ENCODE data around the gene MAGEB16.

Gene MAGEB16

DNA sequence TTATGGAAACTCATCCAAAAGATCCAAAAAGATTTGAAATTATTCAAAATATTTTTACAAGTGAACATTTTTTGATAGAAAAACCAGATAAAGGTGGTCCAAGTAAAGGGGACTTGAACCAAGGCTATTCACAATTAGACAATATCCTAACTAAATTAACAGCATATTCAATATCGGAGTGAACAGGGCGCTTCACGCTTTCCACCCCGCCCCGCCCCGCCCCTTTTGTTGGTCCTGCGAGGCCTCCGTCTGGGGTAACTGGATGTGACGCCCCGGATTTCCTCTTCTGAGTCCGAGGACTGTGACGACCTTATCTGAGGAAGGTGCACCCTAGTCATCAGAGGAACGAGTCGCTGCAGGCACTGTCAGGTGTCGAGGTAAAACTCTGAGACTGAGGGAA, at the start of gene MAGEB16:
TSS of gene MAGEB16 (plus strand) at position 301 of the 400 bp plus-strand sequence. CDS start 3,855 bp downstream, outside the sequence.
- DNase-seq = no peak

DNA sequence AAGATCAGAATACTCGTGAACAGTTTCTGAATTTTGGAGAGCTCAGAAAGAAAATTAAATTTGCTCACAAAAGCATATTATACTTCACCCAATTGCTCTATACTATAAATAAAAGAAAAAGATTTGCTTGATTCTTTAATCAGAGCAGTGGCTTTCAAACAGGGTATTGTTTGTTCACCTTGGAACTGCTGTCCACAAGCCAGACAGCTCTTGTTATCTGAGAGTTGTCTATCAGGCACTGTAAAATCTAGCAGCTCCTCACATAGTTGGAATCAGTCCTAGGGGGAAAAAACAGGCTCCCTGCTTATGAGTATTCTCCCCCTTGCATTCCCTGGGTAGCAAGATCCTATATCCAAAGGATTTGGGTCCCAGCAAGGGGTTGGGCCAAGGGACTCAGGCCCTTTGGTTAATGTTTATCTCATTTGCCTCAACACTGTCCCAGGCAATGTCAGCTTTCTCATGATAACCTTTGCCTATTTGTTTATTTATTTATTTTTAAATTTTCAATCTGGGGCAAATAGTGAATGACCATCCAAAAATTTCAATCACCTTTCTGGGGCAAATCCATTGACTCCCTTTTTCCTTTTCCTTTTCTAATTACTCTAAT, 24.1 kb upstream of the MAGEB16 start:
- DNase-seq = no peak

DNA sequence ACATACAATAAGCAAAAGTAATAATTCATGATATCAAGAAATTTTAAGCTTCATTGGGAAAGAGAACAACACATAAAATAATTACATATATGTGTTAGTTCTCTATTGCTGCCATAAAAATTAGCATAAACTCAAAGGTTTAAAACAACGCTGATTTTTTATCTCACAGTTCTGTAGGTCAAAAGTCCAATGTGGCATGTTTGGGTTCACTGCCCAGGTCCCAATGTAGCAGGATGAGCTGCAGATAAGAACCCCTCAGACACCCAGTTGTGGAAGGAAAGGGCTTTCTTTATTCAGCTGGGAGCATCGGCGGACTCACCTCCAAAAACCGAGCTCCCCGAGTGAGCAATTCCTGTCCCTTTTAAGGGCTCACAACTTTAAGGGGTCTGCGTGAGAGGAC, 13.1 kb upstream of the MAGEB16 start:
- no peak for DNase-seq

DNA sequence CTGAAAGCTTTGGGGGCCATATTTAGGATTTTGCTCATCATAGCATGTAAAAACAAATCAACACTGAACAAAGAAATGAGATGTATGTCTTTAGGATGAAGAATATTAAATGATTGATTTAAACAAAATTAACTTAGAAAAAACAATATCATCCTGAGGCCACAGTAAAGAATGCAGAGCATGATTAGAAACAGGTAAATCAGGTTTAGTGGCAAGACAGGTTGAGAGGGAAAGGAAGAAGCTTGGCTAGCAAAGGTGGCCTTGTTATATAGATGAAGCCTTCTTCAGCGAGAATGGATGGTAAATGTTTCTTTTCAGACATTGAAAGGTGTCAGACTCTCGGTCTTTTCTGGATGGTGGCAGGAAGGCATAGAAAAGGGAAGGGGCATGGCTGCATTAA, 11.9 kb upstream of the MAGEB16 start:
- no peak for DNase-seq

DNA sequence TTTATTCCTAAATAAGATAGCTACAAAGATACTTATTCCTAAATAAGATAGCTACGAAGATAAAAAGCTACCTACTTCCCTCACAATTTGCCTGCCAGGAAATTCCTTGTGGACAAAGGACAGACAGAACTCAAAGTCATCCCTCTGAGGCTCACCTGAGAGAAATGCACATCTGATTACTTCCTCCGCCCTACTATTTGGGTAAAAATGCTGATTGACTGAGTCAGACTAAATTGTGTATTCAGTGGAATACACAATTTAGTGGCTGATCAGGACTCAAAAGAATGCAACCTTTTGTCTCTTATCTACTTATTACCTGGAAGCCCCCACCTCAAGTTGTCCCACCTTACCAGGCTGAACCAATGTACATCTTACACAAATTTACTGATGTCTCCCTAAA, 10.3 kb upstream of the MAGEB16 start:
- DNase-seq = no peak

DNA sequence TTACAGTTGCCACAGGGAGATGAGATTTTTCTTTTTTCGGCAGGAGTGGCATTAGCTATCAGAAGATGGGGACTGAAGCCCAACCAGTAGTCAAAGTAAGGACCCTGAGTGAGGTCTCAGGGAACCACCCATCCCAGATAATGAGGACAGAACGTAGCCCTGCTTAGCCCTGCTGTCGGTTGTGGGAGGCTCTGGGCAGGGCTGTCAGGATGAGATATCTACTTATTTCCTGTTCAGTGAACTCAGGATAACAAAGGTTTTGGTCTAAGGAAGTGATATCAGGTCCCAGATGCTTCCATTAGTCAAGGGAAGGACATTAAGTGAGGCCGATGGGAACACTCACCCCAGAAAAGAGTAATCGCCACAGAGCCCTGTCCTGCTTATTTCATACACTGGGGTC, 2.3 kb downstream of the MAGEB16 start:
- DNase-seq = no peak

DNA sequence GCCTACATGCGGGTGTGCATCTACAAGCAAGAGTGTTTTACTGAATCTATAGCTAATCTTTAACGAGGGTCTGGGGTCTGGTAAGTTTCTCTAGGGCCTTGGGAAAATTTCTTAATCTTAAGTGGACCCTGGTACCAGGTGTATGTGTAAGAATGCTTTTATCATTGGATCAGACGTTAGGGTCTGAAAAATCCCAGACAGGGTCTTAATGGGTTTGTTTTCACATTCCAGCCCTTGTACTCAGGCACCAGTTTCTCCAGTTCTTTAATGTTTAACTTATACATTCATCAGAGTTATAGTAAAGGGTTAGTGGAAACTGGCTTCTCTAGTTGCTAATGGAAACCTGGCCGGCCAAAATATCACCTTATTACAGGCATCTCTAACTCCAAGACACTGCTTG, 11.6 kb downstream of the MAGEB16 start:
- DNase-seq = no peak

DNA sequence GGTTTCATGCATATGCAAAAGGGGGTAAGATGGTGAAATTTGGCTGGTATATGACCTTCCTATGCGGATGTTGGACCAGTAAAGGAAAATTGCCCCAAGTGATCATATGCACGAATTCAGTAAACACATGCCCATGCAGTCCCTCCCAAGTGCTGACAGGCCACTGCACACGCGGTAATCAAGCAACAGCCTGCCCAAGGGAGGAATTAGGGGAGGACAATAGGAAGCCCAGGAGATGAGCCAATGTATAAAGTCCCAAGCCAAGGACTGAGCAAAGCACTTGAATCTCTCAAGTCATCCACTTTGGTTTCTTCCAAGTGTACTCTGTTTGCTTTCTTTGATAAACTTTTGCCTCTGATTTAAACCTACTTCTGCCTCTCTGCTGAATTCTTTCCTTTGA, 21.1 kb downstream of the MAGEB16 start:
- DNase-seq = no peak

DNA sequence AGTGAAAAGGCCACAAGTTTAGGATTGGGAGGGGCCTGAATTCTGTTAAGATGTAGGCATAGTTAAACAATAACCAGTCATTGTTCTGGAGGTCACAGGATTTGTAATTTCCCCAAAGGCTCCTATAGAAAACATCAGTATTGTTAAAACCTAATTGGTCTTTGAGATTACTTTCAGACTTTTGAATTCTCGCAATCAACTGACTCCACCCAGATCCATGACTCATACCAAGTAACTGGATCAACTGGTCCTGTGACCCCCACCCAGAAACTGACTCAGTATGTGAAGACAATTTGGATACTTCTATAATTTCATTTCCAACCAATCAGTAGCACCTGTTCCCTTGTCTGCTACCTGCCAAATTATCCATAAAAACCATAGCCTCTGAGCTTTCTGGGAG, 28.4 kb downstream of the MAGEB16 start:
- no peak for DNase-seq

DNA sequence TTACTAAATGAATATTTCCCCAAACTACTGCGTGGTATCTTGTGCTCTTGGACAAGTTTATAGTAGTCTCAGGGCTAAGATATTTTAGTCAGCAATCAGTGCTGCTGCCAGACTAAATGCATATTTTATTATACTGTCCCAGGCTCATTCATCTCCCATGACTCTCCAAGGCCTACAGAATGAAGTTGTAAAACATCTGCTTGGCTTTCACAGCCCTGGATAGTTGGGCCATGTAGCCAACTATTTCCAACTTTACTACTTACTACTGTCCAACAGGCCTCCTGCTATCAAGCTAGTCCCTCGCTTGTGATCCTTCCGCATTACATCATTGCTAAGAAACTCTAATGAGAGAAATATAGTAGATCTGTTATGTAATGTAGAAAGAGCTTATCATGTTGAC, 31.4 kb downstream of the MAGEB16 start:
- DNase-seq = no peak

DNA sequence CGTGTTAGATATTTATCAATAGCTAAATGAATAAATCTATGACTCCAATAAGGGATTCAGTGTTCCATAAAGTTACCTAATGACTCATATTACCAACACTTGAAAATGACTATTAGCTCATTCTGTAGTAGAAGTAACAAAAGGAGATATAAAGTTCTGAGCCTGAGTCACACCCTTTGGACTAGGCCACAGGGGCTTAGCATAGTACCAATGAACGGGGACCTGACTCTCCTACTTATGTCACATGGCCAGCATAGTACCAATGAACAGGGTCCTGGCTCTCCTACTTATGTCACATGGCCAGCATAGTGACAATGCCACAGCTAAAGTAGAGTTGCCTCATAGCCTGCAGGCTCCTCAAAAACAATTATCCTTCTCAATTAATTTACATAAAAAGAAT, 43.7 kb downstream of the MAGEB16 start:
- DNase-seq = no peak

DNA sequence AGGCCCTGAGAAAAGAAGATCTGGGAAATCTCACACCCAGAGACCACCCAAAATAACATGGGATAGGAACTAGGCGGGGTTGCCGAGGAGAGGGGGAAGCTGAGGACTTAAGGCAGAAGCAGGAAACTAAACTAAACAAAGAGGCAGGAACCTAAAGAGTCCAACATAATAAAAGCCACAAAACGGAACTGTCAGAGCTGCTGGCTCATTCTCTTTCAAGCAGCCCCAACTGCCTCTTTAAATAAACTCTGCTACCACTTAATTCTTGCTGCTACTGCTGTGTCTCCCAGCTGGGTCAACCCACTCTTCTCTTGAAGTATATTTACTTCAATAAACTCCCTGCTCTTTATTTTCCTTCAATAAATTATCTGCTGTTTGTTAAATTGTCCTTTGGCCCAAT, 44.5 kb downstream of the MAGEB16 start:
- DNase-seq = no peak

DNA sequence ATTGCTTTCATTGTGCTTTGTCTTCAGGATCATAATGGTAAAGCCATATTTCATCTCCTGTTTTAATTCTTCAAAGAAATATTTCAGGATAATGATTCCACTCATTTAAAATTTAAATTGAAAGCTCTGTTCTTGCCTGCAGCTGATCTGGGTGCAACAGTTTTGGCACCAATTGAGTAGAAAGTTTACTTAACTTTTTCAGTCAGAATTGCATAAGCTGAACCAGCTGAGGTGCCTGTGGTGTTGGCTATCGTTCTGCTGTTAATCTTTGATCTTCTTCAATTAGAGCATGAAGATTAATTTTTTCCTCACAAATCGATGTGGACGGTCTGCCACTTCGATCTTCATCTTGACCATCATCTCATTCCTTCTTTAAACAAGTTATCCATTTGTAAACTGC, 49.6 kb downstream of the MAGEB16 start:
- no peak for DNase-seq

Data from NCI-H146 (cell line).